HG03196 (cell line): Measurements from ENCODE around the gene SLC4A4.

ENCODE experiments used
- ATAC-seq: cut with Tn5 transposase; IDR thresholded peaks from one replicate; pipeline ENCODE4 v1.9.1; 2021; ENCODE audit not compliant: unreplicated experiment

SLC4A4 gene

DNA sequence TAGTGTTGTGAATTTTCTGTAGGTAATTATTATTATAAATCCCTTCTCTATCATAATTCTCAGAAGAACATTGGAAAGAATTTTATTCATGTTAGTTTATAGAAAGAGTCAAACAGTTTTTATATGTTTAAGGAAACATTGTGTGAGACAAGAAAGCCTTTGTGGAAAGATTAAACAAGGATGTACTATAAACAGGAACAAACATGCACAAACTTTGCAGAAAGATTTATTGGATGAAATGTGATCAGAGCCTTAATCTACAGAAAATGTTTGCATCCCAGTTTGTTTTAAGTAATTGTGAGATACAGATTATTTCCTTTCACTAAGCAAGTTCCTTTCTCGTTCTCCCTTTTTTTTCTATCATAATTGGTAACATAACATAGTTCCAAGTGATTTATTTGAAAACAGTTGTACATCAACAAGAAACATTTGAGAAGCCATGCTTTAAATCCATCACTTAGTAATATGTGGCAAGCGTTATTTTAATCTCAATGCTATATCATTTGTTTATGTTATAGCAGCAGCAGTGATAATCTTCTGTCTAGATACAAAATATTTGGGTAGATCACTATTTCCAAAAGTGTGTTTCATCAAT is 129.4 kb downstream of the SLC4A4 start:
- no peak for ATAC-seq

DNA sequence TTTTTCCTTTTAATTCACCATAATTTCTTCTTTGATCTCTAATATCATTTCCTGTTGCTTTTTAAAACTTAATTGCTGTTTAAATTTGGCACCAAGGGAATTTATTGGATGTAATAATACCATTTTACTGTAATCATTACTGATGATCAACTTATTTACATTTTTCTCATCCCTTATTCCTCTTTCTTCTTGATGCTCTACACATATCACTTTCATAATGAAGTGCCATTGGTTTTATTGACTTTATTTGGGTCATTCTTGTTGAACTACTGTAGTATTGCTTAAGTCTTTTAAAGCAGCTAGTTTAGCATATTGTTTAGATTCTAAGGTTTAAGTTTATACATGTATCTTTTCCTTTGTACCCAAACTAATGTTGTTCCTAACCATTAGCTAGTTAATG is 130.7 kb downstream of the SLC4A4 start:
- no peak for ATAC-seq

DNA sequence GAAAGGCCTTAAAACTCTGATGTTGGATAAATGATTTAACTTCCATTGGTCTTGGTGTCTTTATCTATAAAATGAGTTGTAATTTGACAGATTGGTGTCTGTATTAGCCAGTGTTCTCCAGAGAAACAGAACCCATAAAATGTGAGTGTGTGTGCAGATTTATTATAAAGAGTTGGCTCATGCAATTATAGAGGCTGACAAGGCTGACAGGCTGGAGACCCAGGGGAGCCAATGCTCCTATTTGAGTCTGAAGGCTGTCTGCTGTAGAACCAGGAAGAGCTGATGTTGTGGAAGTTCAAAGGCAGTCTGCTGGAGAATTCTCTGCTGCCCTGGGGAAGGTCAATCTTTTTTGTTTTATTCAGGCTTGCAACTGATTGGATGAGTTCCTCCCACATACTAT is 131.7 kb downstream of the SLC4A4 start:
- ATAC-seq, result no peak

DNA sequence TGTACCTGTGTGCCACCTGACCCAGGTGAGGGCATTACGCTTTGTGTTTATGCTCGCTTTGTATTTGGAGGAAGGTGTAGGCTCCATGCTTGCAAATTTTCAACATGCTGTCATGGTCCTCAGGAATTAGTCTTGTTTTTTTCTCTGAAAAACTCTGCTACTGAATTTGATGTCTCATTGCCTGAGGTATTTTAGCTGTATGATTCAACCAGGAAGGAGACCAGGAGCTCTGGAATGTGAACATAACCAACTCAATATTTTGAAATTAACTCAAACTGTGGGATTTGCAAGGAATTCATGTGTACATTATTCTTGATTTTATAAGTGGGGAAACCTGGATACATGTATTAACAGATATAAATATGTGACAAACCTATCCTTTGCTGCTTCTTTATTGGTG is 134.1 kb downstream of the SLC4A4 start:
- no peak for ATAC-seq

DNA sequence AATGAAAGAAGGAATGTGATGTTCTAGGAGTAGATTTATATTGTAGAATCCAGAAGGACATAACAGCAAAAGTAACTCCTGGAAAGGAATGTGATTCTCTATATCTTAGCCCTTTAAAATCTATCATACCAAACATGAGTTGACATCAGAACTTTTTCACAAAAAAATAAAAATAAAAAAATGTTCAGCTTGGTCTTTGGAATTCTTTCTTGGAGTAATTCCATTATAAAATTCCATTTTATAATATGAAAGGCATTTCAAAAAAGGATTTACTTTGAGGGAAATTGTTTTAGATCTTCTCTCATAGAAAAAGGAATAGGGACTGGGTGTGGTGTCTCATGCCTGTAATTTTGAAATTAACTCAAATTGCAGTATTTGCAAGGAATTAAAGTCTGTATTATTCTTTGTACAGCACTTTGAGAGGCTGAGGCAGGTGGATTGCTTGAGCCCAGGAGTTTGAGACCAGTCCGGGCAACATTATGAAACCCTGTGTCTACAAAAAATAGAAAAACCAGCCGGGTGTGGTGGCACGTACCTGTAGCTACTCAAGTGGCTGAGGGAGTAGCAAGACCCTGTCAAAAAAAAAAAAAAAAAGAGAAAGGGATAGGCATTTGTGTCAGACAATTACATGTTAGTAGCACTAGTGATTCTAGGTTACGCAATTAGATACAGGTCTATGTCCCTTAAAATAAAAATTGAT is 134.9 kb downstream of the SLC4A4 start:
- ATAC-seq, result no peak

DNA sequence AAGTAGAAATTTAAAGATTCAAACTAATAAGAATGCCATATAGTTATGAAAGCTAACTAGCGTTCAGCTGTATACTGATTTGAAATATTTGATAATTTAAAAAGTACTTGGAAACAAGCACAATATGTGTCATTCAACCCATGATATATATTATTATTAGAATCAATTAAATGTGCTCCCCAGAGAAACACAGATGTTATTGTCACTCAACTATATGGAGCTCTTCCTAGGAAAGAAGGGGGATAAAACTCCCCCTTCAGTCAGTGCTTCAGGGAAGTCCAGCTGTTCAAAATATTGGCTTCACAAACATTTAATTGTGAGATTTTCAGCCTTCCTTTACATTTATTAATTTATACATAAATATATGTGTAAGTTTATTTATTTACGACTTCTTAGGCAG is 135.9 kb downstream of the SLC4A4 start:
- ATAC-seq, result no peak

DNA sequence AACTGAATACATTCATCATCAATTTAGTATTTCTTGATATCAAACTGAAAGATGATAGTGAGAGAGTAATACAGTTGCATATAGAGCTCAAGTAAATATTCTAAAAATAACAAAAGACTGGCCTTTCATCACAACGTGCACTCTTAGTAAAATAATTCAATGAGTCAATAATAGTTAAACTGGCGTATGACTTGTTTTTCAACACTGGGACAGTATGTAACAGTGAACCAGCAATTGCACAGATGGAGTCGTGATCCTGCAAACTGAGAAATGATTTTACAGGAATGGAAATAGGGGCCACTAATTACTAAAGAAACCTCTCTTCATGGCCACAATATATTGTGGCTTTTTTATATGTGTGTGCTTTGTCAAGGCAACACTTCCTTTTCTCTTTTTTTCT is 137.4 kb downstream of the SLC4A4 start:
- ATAC-seq, result no peak

DNA sequence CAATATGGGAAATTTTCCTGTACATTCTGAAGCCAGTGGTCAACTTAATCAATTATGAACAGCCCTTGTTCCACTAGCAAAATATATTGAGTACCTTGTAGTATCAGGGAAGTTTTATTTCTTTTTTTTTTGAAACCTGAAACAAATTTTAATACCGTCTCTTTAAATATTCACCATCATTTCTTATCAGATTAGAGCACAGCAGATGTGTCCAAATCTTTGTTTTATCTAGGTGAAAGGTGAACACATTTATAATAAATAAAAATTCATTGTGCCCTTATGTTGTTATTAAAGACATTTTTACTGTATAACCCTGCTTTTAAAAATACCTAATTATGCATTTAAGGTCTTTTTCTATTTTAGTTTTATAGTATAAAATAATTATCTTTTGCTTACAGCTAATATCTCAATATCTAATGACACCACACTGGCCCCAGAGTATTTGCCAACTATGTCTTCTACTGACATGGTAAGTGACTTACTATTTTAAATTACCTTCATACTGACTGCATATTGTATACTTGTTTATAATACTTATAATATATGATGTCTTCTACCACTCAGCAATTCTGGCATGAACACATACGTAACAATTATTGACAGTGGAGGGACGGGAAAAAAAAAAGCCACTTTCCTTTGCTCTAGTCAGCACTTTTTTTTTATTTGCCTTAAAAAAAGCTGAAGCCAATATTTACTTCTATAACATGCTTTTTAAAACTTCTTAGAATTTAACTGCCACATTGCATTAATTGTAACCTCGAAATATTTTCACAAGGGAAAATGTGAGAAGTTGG is 147.9 kb downstream of the SLC4A4 start:
- ATAC-seq, result no peak

DNA sequence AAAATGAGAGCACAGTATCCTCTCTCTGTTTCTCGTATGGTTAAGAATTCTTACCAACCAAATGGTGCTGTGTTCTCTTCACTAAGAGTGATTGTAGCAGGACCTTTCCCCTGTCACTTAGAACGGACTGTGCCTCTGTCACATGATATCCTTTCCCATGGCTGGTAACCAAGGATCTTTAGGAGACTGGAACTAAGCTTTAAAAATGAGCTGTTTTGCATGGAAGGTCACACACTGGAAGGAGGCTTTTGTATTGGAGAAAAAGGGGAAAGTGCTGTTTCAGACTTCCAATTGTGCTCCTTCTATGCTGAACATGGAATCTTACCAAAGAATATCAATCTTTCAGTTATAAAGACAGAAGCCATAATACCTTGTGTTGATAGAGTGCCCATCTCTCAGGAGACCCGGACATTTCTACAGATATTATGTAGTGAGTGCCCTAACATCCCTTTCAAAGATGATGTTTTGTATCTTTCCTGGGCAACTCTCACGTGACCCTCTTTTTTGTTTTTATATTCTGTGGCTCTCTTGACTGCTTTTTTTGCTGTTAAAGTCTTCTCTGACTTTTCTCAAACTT is 148.6 kb downstream of the SLC4A4 start:
- no peak for ATAC-seq

DNA sequence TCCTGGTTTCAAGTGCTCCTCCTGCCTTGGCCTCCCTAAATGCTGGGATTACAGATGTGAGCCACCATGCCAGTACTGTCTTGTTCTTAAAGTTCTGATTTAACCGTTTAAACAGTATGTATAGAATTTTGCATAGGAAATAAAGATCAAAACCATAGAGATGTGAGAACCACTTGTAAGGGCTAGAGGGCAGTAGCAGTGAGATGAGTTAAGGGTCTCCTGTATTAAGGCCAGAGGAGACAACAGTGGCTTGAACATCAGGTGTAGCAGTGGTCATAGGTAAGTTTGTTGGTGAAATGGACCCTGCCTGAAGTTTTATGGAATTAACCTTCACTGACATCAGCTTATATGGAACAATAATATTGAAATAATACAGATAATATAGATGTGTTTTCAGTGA is 155.7 kb downstream of the SLC4A4 start:
- ATAC-seq, result no peak

DNA sequence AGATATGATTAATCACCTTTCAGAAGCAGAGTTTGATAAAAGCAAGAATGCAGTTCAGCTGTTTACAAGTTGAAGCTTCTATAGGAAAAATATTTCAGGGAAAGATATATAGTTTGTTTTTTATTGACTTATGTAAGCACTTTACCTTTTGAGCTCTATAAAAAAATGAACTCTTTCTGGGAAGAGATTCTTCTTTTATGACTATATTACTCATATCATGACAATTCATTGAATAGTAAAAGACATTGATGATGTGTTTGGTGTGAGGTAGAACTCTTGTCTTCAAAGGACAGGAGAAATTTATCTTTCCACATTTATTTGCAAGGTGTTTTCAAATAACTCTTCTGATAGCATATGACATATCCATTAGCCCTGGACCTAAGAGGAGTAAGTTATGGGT is 156.6 kb downstream of the SLC4A4 start:
- no peak for ATAC-seq

DNA sequence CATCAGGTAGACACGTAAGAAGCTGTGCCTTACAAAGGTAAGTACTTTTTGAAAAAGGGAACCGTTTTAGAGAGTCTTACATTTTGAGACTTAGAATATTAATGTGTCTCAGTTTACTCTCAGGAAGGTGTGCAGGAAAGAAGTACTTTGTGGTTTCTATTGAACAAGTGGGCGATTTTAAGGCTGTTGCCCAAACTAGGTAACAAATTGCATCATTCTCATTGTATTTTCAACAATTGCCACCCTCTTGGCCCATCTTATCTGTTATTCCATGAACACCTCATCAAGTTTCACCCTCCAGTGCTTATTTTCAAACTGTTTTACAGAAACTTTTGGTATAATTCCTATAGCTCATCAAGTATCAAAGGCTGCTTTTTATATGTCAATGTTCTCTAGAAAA is 158.3 kb downstream of the SLC4A4 start:
- ATAC-seq, result no peak

DNA sequence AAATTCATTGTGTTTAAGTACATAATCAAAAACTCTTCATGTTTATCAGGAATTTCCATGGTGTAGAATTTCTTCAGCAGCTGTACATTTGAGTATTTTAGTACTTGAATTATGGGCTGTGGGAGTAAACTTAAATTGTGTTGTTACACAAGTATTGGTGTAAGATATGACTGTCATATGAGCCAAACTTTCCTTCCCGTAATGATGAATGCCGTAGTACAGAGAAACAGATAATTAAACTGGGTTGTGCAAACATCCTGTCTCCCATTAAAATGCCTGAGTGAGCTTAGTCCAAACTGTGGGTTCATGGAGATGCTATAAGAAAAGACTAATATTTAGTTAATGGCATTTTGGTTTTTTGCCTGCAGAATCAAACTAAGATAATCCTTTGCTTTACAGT is 159.2 kb downstream of the SLC4A4 start:
- ATAC-seq, result no peak

DNA sequence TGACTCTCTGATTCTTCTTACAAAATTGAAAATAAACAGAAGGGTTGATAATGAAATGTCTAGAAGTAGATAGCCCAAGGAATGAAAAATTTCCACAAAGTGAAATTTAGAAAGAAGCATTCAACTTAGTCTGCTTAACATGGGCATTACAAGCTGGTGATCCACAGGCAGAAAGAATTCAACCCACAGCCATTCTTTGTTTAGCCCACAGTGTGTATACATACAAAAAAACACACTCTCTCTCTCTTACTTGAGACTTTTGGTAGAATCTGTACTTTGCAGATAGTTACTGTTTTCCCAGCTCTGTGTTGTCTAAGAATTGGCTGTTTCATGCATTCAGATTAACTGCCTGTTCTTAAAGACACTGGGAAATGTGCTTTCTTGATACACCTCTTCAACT is 159.8 kb downstream of the SLC4A4 start:
- ATAC-seq, result no peak

DNA sequence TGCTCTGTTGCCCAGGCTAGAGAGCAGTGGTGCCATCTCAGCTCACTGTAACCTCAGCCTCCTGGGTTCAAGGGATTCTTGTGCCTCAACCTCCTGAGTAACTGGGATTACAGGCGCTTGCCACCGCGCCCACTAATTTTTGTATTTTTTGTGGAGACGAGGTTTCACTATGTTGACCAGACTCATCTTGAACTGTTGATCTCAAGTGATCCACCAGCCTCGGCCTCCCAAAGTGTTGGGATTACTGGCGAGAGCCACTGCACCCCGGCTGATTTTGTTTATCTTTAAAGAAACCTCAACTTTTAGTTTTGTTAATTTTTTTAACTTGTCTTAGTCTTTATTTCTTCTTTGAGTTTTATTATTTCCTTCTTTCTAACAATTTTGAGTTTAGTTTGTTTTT is 163.2 kb downstream of the SLC4A4 start:
- ATAC-seq, result no peak

DNA sequence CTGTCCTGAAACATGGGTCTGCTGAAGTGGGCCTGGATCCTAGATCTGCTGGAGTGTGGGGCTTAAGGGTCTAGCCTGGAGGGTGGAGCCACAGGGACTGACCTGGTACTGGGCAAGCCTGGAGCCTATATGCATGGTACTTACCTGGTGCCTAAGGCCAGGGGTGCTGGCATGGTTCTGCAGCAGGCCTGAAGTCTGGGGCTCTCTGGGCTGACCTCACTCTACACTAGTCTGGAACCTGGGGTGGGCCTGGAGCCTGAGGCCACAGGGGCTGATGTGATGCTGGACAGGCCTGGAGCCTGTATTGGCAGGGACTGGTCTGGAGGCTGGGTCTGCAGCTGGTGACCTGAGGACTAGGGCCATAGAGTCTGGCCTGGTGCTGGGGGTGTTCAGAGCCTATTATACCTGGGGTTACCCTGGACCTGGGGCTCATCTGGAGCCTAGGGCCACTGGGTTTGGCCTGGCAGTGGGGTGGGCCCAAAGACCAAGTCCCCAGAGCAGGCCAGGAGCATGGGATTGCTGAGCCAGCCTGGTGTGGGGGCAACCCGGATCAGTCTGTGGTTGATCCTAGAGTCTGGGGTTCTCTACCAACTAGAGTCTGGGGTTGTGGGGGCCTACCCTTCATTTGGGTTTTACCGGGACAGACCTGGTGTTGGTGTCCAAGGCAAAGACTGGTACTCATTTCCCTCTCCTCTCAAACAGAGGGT is 179.6 kb downstream of the SLC4A4 start:
- no peak for ATAC-seq

DNA sequence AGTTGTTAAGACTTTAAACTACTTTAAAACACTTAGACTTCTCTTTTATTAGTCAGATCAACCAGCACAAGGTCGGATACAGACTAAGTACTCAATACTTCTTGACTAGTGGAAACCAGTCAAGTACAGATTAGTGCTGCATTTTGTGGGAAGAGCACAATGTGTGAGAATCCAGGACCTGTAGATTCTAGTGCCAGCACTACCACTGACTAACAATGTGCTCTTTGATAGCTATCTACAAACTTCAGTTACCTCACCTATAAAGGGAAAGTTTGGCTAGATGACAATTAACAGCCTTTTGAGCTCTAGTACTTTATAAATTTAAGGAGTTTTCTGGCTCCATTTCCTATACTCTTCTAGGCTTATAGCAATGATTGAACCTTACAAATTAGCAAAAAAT is 181.5 kb downstream of the SLC4A4 start:
- no peak for ATAC-seq

DNA sequence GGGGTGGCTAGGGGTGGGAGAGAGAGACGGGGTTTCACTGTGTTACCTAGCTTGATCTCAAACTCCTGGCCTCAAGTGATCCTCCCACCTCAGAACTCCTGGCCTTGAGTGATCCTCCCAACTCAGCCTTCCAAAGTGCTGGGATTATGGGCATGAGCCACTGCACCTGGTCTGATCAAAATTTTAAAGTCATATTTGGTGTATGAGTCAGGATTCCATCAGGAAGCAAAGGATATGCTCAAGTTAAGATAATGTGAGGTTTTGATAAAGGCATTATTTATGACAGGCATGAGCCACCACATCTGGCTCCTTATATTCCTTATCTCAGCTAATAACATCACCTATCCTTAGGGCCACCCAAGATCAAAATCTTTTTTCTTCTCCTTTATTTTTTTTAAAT is 182.0 kb downstream of the SLC4A4 start:
- ATAC-seq, result no peak

DNA sequence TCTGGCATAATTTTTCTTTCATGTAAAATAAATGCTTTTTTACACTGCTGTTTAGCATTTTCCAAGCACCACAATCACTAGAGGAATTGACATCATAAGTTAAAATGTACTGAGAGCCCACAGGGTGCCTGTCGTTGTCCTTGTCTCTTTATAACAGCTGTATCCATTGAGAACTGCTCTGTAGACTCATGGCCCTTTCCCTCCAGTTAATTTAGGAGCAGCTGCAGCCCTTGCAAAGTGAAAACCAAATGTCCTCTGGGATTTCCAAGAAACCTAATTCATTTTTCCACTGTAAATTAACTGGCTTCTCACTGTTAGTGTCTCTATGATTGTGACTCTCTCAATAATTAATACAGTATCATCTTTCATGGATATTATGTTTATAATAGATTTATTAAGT is 185.9 kb downstream of the SLC4A4 start:
- no peak for ATAC-seq

DNA sequence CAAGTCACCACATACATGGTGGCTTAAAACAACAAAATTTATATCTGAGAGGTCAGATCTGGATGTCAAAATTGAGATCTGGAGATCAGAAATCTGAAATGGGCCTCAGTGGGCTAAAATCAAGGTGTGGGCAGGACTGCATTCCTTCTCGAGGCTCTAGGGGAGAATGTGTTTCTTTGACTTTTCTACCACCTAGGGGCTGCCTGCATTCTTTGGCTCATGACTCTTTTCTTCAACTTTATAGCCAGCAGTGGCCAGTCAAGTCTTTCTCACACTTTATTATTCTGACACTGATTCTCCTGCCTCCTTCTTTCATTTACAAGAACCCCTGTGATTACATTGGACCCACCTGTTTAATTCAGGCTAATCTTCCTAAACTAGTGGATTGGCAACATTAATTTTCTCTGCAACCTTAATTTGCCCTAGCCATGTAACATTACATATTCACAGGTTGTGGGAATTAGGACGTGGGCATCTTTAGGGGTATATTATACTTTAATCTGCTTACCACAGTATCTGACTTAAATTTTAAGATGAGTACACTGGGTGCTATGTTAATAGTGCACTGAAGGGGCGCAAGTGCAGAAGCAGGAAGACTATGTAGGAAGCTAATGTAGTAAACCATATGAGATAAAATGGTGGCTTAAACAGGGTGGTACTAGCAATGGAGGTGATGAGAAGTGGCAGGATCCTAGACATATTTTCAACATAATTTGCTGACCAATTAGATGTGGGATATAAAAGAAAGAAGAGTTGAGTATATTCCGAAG is 188.0 kb downstream of the SLC4A4 start:
- ATAC-seq, result no peak

DNA sequence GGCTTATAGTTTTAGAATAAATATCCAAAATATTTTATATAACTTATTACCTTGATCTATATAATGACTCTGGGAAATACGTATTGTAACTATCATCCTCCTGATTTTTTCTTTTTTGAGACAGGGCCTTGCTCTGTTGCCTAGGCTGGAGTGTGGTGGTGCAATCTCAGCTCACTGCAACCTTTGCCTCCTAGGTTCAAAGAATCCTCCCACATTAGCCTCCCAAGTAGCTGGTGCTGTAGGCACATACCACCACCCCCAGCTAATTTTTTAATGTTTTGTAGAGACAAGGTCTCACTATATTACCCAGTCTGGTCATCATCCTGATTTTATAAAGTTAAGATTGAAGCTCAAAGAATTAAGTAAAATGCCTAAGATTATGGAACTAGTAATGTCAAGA is 193.6 kb downstream of the SLC4A4 start:
- ATAC-seq, result no peak
